Measurements from ENCODE around the gene AKT3.
"Not testable (repeated sequence)": the region's sequence is repeated elsewhere in the genome, so short reads cannot be mapped to it uniquely, and the experiment has no call there.

The AKT3 gene

GRCh38 chr1:243850202-243850451 lies at the start of gene AKT3:
AKT3 (minus strand) TSS chr1:243850243; CDS start chr1:243843170, 7,073 bp downstream.
- peak in 1 of 2 experiments; percentile 13 for DNase-seq

- no peak for DNase-seq
These were observed 48.2 kb upstream of the AKT3 start for GRCh38 chr1:243898278-243898677.

- DNase-seq, result no peak
These were observed 46.3 kb upstream of the AKT3 start for GRCh38 chr1:243896313-243896712.

- no peak for DNase-seq
These were observed 42.4 kb upstream of the AKT3 start for GRCh38 chr1:243892456-243892855.

- DNase-seq, result no peak
These were observed 40.5 kb upstream of the AKT3 start for GRCh38 chr1:243890576-243890975.

GRCh38 chr1:243885806-243886205 lies 35.8 kb upstream of the AKT3 start:
- DNase-seq, result no peak

GRCh38 chr1:243884603-243885002 lies 34.6 kb upstream of the AKT3 start:
- no peak for DNase-seq

GRCh38 chr1:243883551-243883950 lies 33.5 kb upstream of the AKT3 start:
- DNase-seq, result no peak

GRCh38 chr1:243882276-243882675 lies 32.2 kb upstream of the AKT3 start:
- no peak for DNase-seq

- DNase-seq, result not testable (repeated sequence)
These were observed 27.0 kb upstream of the AKT3 start for GRCh38 chr1:243877058-243877457.

GRCh38 chr1:243855616-243856318 lies 5.7 kb upstream of the AKT3 start:
- no peak for DNase-seq

- no peak for DNase-seq
These were observed 1.7 kb upstream of the AKT3 start for GRCh38 chr1:243851765-243852164.

- no peak for DNase-seq
These were observed 1.3 kb upstream of the AKT3 start for GRCh38 chr1:243851257-243851756.

GRCh38 chr1:243850452-243851256 lies 611 bp upstream of the AKT3 start:
- no peak for DNase-seq

- no peak for DNase-seq
These were observed 432 bp downstream of the AKT3 start for GRCh38 chr1:243849421-243850201.

- no peak for DNase-seq
These were observed 1.1 kb downstream of the AKT3 start for GRCh38 chr1:243848858-243849420.

GRCh38 chr1:243848165-243848857 lies 1.7 kb downstream of the AKT3 start:
- no peak for DNase-seq

- no peak for DNase-seq
These were observed 3.3 kb downstream of the AKT3 start for GRCh38 chr1:243846761-243847160.

GRCh38 chr1:243845888-243846287 lies 4.2 kb downstream of the AKT3 start:
- no peak for DNase-seq

GRCh38 chr1:243844186-243844585 lies 5.9 kb downstream of the AKT3 start:
- DNase-seq, result no peak

GRCh38 chr1:243842978-243843511 lies 7.0 kb downstream of the AKT3 start:
- DNase-seq, result no peak

GRCh38 chr1:243842161-243842560 lies 7.9 kb downstream of the AKT3 start:
- no peak for DNase-seq

Measured in Kasumi-1 (cell line).